ENCODE results near the gene FPGS.

FPGS gene

GRCh38 chr9:127767909-127768331 lies 34.8 kb upstream of the FPGS start:
- TF ChIP-seq CTCF (IDR thresholded peaks at IDR 0.05; ENCODE audit: insufficient read depth, missing control alignments) = no peak
- no peak for DNase-seq (ENCODE audit: insufficient read length, low spot score)
- FAIRE-seq = no peak

- FAIRE-seq = no peak
- TF ChIP-seq CTCF (IDR thresholded peaks at IDR 0.05; ENCODE audit: insufficient read depth, missing control alignments) = no peak
- DNase-seq (ENCODE audit: insufficient read length, low spot score) = no peak
Measured at GRCh38 chr9:127768698-127769097, 34.0 kb upstream of the FPGS start.

DNA sequence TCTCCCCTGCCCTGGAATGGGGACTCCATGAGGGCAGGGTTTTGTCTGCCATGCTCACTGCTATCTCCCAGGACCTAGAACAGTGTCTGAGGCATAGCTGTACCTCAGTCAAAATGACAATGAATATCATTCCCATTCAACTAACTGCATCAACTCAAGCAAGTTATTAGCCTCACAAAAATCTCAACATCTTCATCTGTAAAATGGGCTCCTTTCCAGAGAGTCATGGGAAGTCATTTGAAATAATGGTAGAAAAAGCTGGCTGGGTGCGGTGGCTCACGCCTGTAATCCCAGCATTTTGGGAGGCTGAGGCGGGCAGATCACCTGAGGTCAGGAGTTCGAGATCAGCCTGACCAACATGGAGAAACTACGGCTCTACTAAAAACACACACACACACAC lies 33.6 kb upstream of the FPGS start:
- no peak for TF ChIP-seq CTCF (IDR thresholded peaks at IDR 0.05; ENCODE audit: insufficient read depth, missing control alignments)
- DNase-seq (ENCODE audit: insufficient read length, low spot score) (no peak), FAIRE-seq (no peak)

DNA sequence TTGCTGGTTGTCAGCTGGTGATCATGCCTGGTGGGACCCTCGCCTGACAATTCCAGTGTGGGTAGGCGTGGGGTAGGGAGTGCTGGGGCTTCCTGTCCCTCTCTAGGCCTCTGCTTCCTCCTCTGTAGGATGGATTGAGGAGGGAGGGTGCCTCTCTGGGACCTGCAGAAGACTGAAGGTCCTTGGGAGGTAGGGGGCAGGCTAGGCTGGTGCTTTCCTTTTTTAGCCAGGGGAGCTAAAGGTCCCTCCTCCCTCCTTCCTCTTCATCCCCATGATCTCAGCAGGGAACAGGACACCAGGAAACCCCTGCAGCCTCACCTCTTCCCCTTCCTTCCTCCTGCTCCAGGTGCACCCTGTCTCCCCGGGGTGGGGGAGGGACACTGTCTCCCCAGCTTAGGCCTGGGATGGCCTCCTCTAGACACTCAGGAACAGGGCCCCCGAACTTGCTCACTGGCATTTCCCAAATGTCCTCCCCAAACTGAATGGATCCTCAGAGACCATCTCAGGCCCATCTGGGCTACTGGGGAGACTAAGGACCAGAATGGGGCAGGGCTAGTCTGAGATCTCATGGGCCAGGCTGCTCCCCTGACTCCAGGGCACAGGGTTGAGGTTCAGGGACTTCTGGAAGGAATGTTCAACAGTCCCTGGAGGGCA lies 32.6 kb upstream of the FPGS start:
- no peak for TF ChIP-seq CTCF (IDR thresholded peaks at IDR 0.05; ENCODE audit: insufficient read depth, missing control alignments)
- DNase-seq (ENCODE audit: insufficient read length, low spot score) = no peak
- no peak for FAIRE-seq

DNA sequence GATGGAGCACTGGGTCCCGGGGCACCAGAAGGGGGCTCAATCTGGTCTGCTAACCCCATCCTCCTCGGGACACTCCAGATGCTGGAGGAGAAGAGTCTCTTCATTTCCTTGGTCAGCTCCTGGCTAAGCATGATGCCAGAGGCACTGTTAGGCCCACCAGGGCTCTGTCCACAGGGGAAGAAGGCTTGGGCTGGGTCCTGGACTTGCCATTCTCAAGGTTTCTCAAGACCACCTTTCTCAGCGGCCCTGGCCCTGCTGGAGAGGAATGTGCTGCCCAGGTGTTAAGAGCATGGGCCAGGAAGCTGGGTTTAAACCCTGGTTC lies 32.1 kb upstream of the FPGS start:
- TF ChIP-seq CTCF (IDR thresholded peaks at IDR 0.05; ENCODE audit: insufficient read depth, missing control alignments) = no peak
- no peak for FAIRE-seq
- DNase-seq (ENCODE audit: insufficient read length, low spot score) = no peak

DNA sequence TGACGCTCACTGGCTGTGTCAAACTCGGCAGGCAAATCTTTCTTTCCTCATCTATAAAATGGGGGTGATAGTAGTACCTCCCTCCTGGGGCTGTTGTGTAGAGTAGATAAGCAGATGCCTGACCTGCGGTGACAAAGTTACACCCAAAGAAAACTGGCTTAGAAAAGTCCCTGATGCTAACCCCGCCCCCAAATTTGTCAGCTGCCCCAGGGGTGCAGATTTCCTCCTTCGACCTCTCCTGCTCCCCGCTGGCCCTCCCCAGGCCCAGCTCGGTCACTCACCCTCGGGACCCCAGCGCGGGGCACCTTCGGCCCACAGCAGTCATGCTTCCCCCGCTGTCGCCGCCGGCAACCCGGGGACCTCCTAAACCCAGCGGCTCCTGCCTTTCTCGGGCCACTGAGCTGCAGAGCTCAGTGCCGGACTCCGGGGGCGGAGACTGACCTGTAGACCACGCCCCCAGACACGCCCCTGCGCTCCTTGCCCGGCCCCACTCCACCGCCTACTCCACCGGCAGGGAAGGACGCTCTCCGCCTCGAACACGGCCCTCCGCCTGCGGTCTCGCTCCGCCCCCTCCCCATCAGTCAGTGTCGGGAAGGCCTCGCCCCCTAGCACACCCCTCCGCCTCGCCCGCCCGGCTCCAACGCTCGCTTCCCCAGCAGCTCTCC lies 31.6 kb upstream of the FPGS start:
- FAIRE-seq (no peak), DNase-seq (ENCODE audit: insufficient read length, low spot score) (peak; percentile 88)
- TF ChIP-seq CTCF (IDR thresholded peaks at IDR 0.05; ENCODE audit: insufficient read depth, missing control alignments) = no peak

GRCh38 chr9:127771570-127772189 lies 31.0 kb upstream of the FPGS start:
- FAIRE-seq (no peak), DNase-seq (ENCODE audit: insufficient read length, low spot score) (no peak)
- no peak for TF ChIP-seq CTCF (IDR thresholded peaks at IDR 0.05; ENCODE audit: insufficient read depth, missing control alignments)

Measured in D721Med (cell line).